Upper lobe of right lung (tissue), 1 donor: ENCODE data around the gene SF3A2. TPM values are rescaled to one million over a fixed set of nuclear protein-coding genes. Genes with fewer than 3 reads are reported as not detected.
"Not testable (repeated sequence)": the region's sequence is repeated elsewhere in the genome, so short reads cannot be mapped to it uniquely, and the experiment has no call there.

Experiments used
- ATAC-seq: fragments of 200-7000 bp; cut with Tn5 transposase; one replicate; pipeline ENCODE4 v1.9.1; 2020; ENCODE audit warnings: mild to moderate bottlenecking, moderate library complexity
- DNase-seq: peaks from one replicate; pipeline ENCODE4 v3.0.0-alpha.2; 2020
- H3K27ac ChIP-seq: fragments of 200-600 bp; one replicate; pipeline ENCODE4 v1.8.0; 2022
- H3K27me3 ChIP-seq: fragments of 200-600 bp; one replicate; pipeline ENCODE4 v1.8.0; 2022; ENCODE audit warnings: mild to moderate bottlenecking
- H3K36me3 ChIP-seq: fragments of 200-600 bp; one replicate; pipeline ENCODE4 v1.8.0; 2022
- H3K4me1 ChIP-seq: fragments of 200-600 bp; one replicate; pipeline ENCODE4 v1.8.0; 2022
- H3K4me3 ChIP-seq: fragments of 200-600 bp; one replicate; pipeline ENCODE4 v1.8.0; 2022; ENCODE audit warnings: mild to moderate bottlenecking
- H3K9me3 ChIP-seq: fragments of 200-600 bp; one replicate; pipeline ENCODE4 v1.8.0; 2022
- CTCF ChIP-seq: fragments of 200-600 bp; IDR thresholded peaks from one replicate; pipeline ENCODE4 v1.8.0; 2022; ENCODE audit warnings: antibody characterized with exemption
- intact Hi-C: fragments of 100-400 bp; cut with DNase I; formaldehyde crosslinking; loops from one replicate; pipeline ENCODE4 v1.11.0; 2022
- total RNA-seq: library from RNA; stranded (reverse); fragmentation: NEBNext Ultra II Directional; extraction: Animal tissue kit (Norgen Biotek cat#: 25700); gene quantifications from one replicate; pipeline ENCODE4 v1.2.1, GENCODE V29; 2021
- donor health status: DM: no; HTN: yes; CAD: no; lungs with severe emphysema.

The SF3A2 gene
- total RNA-seq, 1 donor from 2014 or later = 67.1 TPM

- H3K36me3 ChIP-seq = peaks cover 52% of the 10 kb centered on the region
- no peak overlapping the region for H3K27ac ChIP-seq
- intact Hi-C loops = no loop called here
- no peaks in the 10 kb centered on the region for H3K27me3 ChIP-seq
- DNase-seq (no peak), ATAC-seq (no peak)
- H3K4me1 ChIP-seq = no peaks in the 10 kb centered on the region
- no peak for TF ChIP-seq CTCF
- no peaks in the 10 kb centered on the region for H3K9me3 ChIP-seq
- H3K4me3 ChIP-seq = no peak overlapping the region
Measured at GRCh38 chr19:2195914-2196313, 40.7 kb upstream of the SF3A2 start.

DNA sequence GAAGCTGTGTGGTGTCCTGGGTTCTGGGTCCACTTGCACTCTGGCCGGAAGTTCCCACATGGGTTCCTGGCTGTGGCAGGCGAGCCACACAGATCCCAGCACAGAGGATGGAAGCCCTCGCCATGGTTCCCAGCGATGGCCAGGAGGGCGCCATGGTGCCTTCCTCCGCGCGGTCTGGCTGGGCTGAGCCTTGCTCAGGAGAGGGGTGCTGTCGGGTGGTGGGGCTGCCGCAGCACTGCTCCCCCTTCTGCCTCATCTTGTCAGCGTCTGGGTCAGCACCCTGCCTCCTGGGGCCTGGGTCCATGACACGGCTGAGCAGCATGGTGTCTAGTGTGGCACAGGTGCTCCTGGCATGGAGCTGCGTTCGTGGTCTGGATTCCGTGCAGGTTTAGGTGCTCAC is 39.4 kb upstream of the SF3A2 start:
- no peak for TF ChIP-seq CTCF
- H3K27me3 ChIP-seq = no peaks in the 10 kb centered on the region
- no peaks in the 10 kb centered on the region for H3K9me3 ChIP-seq
- no peak overlapping the region for H3K27ac ChIP-seq
- no peak overlapping the region for H3K4me3 ChIP-seq
- no peaks in the 10 kb centered on the region for H3K4me1 ChIP-seq
- no peak for ATAC-seq
- no peak for DNase-seq
- H3K36me3 ChIP-seq = peaks cover 40% of the 10 kb centered on the region
- intact Hi-C loops = no loop called here

GRCh38 chr19:2198317-2198716 is 38.3 kb upstream of the SF3A2 start:
- Histone ChIP-seq H3K36me3 (peaks cover 50% of the 10 kb centered on the region), H3K4me1 (no peaks in the 10 kb centered on the region), H3K27me3 (no peaks in the 10 kb centered on the region), H3K4me3 (no peak overlapping the region), H3K9me3 (no peaks in the 10 kb centered on the region), H3K27ac (no peak overlapping the region)
- DNase-seq (no peak), ATAC-seq (no peak)
- intact Hi-C loops = no loop called here
- no peak for TF ChIP-seq CTCF

DNA sequence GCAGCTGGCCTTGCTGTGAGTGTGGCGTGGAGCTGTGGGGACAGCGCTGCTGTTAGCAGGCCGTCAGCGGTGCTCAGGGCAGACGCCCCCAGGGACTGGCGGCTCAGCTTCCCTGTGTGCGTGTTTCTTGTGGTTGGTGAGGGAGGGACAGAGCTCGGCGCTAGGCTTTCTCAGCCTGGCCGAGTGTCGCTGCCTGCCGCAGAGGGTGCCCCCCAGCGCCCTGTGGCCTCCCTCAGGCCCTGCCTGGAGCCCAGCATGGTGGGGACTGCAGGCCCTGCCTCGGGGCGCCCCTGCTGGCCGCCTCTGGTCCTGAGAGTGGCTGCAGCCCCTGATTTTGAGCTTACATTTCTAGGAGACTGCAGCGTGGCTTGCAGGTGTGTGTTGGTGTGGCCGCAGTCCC is 37.4 kb upstream of the SF3A2 start:
- DNase-seq (no peak), ATAC-seq (no peak)
- Histone ChIP-seq H3K36me3 (peaks cover 48% of the 10 kb centered on the region), H3K9me3 (no peaks in the 10 kb centered on the region), H3K4me3 (no peak overlapping the region), H3K27me3 (no peaks in the 10 kb centered on the region), H3K27ac (no peak overlapping the region), H3K4me1 (no peaks in the 10 kb centered on the region)
- intact Hi-C loops = no loop called here
- TF ChIP-seq CTCF = no peak

DNA sequence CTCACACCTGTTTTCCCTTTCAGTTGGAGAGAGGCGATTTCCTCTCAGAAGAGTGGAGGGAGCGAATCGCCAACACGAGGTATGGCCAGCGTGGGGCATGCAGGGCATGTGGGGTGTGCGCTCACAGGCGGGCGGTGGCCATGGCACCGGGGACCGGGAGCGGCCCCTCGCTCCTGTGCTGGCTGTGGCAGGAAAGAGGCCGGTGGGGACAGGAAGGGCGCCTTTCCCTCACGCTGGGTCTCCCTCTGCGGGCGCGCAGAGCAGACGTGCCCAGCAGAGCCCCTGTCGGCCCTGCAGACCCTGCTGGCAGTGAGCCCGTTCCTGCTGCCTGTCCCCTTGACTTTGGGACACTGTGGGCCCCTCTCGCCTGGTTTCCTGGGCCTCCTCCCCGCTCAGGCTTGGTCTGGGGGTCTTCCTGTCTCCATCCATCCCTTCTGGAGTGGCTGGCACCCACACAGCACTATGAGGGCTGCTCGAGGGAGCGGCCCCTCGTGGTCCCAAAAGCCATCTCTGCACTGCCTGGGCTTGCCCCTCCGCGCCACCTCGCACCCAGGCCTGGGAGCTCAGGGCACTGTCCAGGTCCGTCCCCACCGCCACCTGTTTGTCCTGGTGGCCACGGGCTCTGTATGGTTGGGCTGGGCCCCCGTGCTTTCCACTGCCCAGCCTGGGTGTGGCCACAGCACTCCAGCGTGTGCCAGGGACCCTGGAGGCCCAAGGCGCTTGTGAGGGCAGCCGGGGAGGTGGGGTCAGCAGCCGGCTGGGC is 36.6 kb upstream of the SF3A2 start:
- intact Hi-C loops = no loop called here
- H3K36me3 ChIP-seq = peaks cover 40% of the 10 kb centered on the region
- DNase-seq = no peak

GRCh38 chr19:2200624-2201294 is 35.9 kb upstream of the SF3A2 start:
- H3K4me3 ChIP-seq = not testable (repeated sequence)
- H3K36me3 ChIP-seq = peaks cover 33% of the 10 kb centered on the region

More for the DNA sequence above, 36.6 kb upstream of the SF3A2 start:
- Histone ChIP-seq H3K4me1 (no peaks in the 10 kb centered on the region), H3K9me3 (no peaks in the 10 kb centered on the region), H3K27ac (no peak overlapping the region), H3K4me3 (no peak overlapping the region), H3K27me3 (no peaks in the 10 kb centered on the region)
- TF ChIP-seq CTCF = no peak
- no peak for ATAC-seq

More at GRCh38 chr19:2200624-2201294, 35.9 kb upstream of the SF3A2 start:
- H3K27me3 ChIP-seq, H3K9me3 ChIP-seq, ATAC-seq, DNase-seq, H3K27ac ChIP-seq, H3K4me1 ChIP-seq, intact Hi-C loops: not testable (repeated sequence)
